Airway epithelial cell (primary cell): ENCODE results near the gene SPTLC2. TPM values are rescaled to one million over a fixed set of nuclear protein-coding genes. Genes with fewer than 3 reads are reported as not detected.

ENCODE experiments used
- total RNA-seq: library from RNA; depleted of rRNA; stranded (reverse); fragments of >200 nt; gene quantifications from 2 replicates; pipeline ENCODE4 v1.2.3, GENCODE V29; 2015

The SPTLC2 gene, protein sequence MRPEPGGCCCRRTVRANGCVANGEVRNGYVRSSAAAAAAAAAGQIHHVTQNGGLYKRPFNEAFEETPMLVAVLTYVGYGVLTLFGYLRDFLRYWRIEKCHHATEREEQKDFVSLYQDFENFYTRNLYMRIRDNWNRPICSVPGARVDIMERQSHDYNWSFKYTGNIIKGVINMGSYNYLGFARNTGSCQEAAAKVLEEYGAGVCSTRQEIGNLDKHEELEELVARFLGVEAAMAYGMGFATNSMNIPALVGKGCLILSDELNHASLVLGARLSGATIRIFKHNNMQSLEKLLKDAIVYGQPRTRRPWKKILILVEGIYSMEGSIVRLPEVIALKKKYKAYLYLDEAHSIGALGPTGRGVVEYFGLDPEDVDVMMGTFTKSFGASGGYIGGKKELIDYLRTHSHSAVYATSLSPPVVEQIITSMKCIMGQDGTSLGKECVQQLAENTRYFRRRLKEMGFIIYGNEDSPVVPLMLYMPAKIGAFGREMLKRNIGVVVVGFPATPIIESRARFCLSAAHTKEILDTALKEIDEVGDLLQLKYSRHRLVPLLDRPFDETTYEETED
- 20.6 and 22.9 TPM in 2 replicates for total RNA-seq

DNA sequence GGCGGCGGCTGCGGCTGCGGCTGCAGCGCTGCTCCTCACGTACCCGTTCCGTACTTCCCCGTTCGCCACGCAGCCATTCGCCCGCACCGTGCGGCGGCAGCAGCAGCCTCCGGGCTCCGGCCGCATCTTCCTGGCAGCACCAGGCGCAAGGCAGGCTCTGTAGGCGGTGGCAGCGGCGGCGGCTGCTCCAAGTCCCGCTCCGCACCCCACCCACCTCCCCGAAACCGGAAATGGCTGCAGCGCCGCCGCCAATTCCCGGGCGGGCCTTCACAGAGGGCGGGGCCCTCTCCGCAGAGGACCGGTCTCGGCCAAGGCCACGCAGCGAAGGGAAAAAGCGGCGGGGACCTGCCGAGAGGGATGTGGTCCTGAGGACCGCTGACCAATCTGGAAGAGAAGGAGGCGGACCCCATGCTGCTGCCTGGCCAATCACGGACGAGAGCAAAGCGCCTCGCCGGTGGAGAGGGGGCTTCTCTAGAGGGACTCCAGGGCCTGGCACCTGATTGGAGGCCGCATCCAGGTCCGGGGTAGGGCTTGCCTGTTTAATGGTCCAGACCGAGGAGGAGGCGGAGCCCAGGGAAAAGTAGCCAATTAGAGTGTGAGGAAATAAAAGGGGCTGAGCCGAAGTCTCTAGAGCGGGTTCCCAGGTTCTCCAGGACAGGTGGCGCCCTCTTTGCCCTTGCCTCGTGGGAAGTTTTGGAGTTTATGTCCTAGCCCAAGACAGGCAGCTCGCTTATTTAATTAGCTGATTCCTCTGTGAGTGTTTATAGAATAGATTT lies at the start of gene SPTLC2:
Gene SPTLC2 (minus strand): TSS at position 184 of the 776 bp plus-strand sequence. CDS start 58 bp downstream, at position 126.

DNA sequence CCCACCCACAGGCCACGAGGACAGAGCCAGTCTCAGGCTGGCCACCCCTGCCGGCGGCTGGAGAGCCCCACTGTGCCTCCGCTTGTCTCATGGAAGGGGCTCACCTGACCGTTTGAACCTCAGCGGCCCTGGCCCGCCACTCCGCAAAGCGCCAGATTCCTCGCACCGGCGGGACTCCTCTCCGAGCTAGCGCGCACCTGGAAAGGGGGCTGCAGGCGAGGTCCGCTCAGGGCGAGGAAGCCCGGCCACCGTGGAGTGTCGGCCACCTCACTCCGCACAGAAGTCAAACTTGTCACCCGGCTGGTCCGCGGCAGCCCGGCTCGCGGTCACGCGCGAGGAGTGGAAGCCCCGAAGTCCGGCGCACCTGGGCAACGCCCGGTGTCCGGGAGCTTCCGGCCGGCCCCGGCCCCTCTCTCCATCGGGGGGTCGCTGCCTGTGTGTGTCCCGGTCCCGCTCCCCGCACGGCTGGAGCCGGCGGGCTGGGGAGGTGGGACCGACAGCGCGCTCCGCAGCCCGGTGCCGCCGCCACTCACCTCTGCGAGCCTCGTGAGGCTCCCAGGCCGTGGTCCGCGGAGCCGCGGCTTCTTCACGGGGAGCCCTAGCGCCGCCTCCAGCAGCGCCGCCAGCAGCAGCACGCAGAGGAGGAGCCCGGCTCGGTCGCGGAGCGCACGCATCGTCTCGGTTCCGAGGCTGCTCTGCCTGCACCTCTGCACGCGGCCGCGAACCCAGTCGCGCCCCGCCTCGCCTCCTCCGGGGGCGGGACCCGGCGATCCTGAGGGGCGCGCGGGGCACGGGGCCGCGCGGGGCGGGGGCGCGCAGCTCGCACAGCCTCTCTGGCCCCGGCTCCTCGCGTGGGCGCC lies 118.1 kb downstream of the SPTLC2 start, which contains the start of gene ISM2:
Gene ISM2 (minus strand): TSS at position 697 of the 860 bp plus-strand sequence. CDS start 23 bp downstream, at position 674.

DNA sequence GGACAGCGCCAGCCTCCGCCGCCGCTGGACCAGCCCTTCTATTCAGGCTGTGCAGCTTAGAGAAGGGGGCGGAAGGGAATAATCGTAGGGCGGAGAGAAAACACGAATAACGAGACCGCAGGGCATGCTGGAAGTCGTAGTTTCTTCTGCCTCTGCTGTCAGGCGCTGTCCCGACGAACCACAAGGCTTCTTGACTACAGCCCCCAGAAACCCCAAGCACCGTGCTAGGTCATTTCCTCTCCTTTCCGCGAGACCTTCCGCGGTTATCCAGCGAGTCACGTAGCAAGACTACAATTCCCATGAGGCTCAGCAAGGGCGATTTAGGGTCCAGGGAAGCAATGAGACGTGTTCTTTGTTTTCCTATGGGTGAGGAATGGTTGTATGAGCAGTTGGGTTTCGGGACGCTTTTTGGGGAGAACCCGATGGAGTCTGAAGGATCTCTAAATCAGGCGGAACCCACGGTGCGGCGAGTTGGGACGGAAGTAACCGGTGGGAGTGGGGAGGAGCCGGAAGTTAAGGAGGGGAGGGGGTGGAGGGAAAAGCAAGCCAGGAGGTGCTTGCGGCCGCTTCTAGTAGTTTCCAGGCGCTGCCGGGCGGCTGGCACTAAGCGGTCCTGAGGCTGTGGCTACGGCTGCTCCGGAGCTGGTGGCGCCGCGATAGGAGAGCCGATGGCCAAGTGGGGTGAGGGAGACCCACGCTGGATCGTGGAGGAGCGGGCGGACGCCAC lies 158.8 kb downstream of the SPTLC2 start, which contains the start of the genes AHSA1 and VIPAS39:
Gene AHSA1 (plus strand): TSS at position 572 of the 727 bp plus-strand sequence. CDS start 97 bp downstream, at position 669.
Gene VIPAS39 (minus strand): TSS at position 80 of the 727 bp plus-strand sequence. CDS start 3,499 bp downstream, outside the sequence.

Other genes starting within 250 kb of the SPTLC2 start
- 6.3 and 9.4 TPM in 2 replicates for gene TMED8, start 239.5 kb downstream of the SPTLC2 start, total RNA-seq
- 0.35 and 0.56 TPM in 2 replicates for gene SAMD15, start 239.3 kb downstream of the SPTLC2 start, total RNA-seq
- gene NOXRED1, start 193.1 kb downstream of the SPTLC2 start, total RNA-seq: 0.35 TPM in 1 of 2 replicates, not detected in the other
- gene VIPAS39, start 159.0 kb downstream of the SPTLC2 start, total RNA-seq: 10.3 and 16.2 TPM in 2 replicates
- gene AHSA1, start 158.5 kb downstream of the SPTLC2 start, total RNA-seq: 162 and 164 TPM in 2 replicates
- 0.14 TPM in 1 of 2 replicates, not detected in the other for gene ISM2, start 117.8 kb downstream of the SPTLC2 start, total RNA-seq
- 10.2 and 14.1 TPM in 2 replicates for gene ALKBH1, start 91.4 kb upstream of the SPTLC2 start, total RNA-seq
- gene SLIRP, start 91.5 kb upstream of the SPTLC2 start, total RNA-seq: 335 and 641 TPM in 2 replicates
- gene SNW1, start 144.5 kb upstream of the SPTLC2 start, total RNA-seq: 42.6 and 53.6 TPM in 2 replicates
- gene ADCK1, start 183.5 kb upstream of the SPTLC2 start, total RNA-seq: 2.8 and 4.7 TPM in 2 replicates